ENCODE measurements around the gene ZMYND11. TPM values are rescaled to one million over a fixed set of nuclear protein-coding genes. Genes with fewer than 3 reads are reported as not detected.

Gene ZMYND11
- total and polyA plus RNA-seq, 9 of the 15 experiments (the other 6 are each of a cell fraction or from before 2014, with no cell fraction given), result 2.7 to 13.8 (median 8.8) TPM

DNA sequence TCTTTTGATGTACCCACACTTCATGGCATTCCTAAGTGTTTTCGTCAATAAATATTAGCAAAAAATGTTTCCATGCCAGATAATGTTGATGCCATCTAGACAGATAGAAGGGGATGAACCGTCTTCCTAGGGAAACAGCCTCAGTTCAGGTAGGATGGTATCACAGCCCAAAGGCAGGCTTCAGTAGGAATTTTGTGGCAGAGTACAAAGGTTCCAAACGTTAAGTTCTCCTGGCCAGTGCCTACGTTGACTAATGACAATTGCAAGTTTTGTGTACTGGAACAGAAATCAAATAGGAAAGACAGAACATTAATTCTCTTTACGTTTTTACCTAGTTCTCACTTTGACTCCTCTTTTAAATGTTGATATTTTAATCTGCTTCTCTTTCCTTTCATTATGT, 75.0 kb downstream of the ZMYND11 start:
- H3K9me1 ChIP-seq (ENCODE audit: control insufficient read depth, insufficient read depth, low read length), result no peaks in the 10 kb centered on the region
- 36% methylated on average over 5 of the region's 5 CpGs for WGBS (ENCODE audit: insufficient coverage, low coverage, missing lambda C conversion rate)
- no peak for ATAC-seq
- H3K4me1 ChIP-seq (replicated peaks in 1 of 2; ENCODE audit: control insufficient read depth in 2 of 2, insufficient read depth in 2 of 2, low read length in 2 of 2), result no peaks in the 10 kb centered on the region
- no peak overlapping the region for H3K4me3 ChIP-seq
- no peaks in the 10 kb centered on the region for H4K20me1 ChIP-seq (replicated peaks; ENCODE audit: control insufficient read depth, insufficient read depth, low read length)
- H2AFZ ChIP-seq (ENCODE audit: low read depth, low read length), result no peak overlapping the region
- H3K4me2 ChIP-seq (ENCODE audit: insufficient read depth, low read length), result no peak overlapping the region
- intact Hi-C loops (cut with micrococcal nuclease) (no loop called here), in situ Hi-C loops (cut with MboI) (no loop called here)
- no peaks in the 10 kb centered on the region for H3K27me3 ChIP-seq (ENCODE audit: control insufficient read depth in 2 of 2, insufficient read depth in 2 of 2, low read length in 2 of 2)
- no peaks in the 10 kb centered on the region for H3K36me3 ChIP-seq (ENCODE audit: control insufficient read depth, insufficient read depth, low read length)
- no peaks in the 10 kb centered on the region; the same call in 1 of the 2 replicates for H3K9me3 ChIP-seq (replicated peaks; ENCODE audit: control insufficient read depth, insufficient read depth, low read depth, low read length)
- BruUV-seq (replicated peaks), result no TSS peak
- no peak overlapping the region for H3K27ac ChIP-seq (ENCODE audit: extremely low read depth, low read depth, low read length)
- DNase-seq (ENCODE audit: extremely low read depth in 1 of 4, low spot score in 3 of 4), result no peak
- no peak overlapping the region for H3K9ac ChIP-seq (ENCODE audit: insufficient read depth in 1 of 2, low read depth in 2 of 2, low read length in 2 of 2)
- CTCF ChIA-PET (ENCODE audit: low intra/inter-chr PET ratio), result no interaction called here
- FAIRE-seq, result no peak
- POLR2A ChIA-PET, result no interaction called here
- H3K79me2 ChIP-seq (ENCODE audit: control insufficient read depth, insufficient read depth, low read length), result no peaks in the 10 kb centered on the region
- no peak for TF ChIP-seq FOS (IDR thresholded peaks at IDR 0.05; ENCODE audit: extremely low read depth, insufficient read length)
- no peak for TF ChIP-seq NR3C1 (CRISPR knock-in tag; IDR thresholded peaks at IDR 0.05)
- TF ChIP-seq PHB (CRISPR knock-in tag; IDR thresholded peaks at IDR 0.05), result no peak
- no peak for TF ChIP-seq ZBTB17 (CRISPR knock-in tag; IDR thresholded peaks at IDR 0.05)
- no peak for TF ChIP-seq FOXJ2 (tag; IDR thresholded peaks at IDR 0.05)
- TF ChIP-seq NONO (IDR thresholded peaks at IDR 0.05; ENCODE audit: low read depth in 2 of 2, low read length in 1 of 2), result no peak
- TF ChIP-seq RBFOX2 (IDR thresholded peaks at IDR 0.05; ENCODE audit: low read depth, low read length), result no peak
- TF ChIP-seq CREM (IDR thresholded peaks at IDR 0.05; ENCODE audit: low read depth), result no peak
- no peak for TF ChIP-seq TEAD4 (IDR thresholded peaks at IDR 0.05; ENCODE audit: low read length)
- TF ChIP-seq TEAD4 (CRISPR knock-in tag; IDR thresholded peaks at IDR 0.05; ENCODE audit: borderline replicate concordance), result no peak
- no peak for TF ChIP-seq ZNF12 (CRISPR knock-in tag; IDR thresholded peaks at IDR 0.05)
- TF ChIP-seq SMARCB1 (IDR thresholded peaks at IDR 0.05; ENCODE audit: insufficient read length, low read depth), result no peak
- no peak for TF ChIP-seq CC2D1A (IDR thresholded peaks at IDR 0.05)
- no peak for TF ChIP-seq PRMT5 (CRISPR knock-in tag; IDR thresholded peaks at IDR 0.05)
- no peak for TF ChIP-seq EP400 (IDR thresholded peaks at IDR 0.05)
- TF ChIP-seq, protein P1, sequence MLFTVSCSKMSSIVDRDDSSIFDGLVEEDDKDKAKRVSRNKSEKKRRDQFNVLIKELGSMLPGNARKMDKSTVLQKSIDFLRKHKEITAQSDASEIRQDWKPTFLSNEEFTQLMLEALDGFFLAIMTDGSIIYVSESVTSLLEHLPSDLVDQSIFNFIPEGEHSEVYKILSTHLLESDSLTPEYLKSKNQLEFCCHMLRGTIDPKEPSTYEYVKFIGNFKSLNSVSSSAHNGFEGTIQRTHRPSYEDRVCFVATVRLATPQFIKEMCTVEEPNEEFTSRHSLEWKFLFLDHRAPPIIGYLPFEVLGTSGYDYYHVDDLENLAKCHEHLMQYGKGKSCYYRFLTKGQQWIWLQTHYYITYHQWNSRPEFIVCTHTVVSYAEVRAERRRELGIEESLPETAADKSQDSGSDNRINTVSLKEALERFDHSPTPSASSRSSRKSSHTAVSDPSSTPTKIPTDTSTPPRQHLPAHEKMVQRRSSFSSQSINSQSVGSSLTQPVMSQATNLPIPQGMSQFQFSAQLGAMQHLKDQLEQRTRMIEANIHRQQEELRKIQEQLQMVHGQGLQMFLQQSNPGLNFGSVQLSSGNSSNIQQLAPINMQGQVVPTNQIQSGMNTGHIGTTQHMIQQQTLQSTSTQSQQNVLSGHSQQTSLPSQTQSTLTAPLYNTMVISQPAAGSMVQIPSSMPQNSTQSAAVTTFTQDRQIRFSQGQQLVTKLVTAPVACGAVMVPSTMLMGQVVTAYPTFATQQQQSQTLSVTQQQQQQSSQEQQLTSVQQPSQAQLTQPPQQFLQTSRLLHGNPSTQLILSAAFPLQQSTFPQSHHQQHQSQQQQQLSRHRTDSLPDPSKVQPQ (CRISPR knock-in tag; IDR thresholded peaks at IDR 0.05; ENCODE audit: borderline replicate concordance), result no peak
- TF ChIP-seq, protein P2, sequence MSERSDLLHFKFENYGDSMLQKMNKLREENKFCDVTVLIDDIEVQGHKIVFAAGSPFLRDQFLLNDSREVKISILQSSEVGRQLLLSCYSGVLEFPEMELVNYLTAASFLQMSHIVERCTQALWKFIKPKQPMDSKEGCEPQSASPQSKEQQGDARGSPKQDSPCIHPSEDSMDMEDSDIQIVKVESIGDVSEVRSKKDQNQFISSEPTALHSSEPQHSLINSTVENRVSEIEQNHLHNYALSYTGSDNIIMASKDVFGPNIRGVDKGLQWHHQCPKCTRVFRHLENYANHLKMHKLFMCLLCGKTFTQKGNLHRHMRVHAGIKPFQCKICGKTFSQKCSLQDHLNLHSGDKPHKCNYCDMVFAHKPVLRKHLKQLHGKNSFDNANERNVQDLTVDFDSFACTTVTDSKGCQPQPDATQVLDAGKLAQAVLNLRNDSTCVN (CRISPR knock-in tag; IDR thresholded peaks at IDR 0.05), result no peak
- TF ChIP-seq ZNF224 (CRISPR knock-in tag; IDR thresholded peaks at IDR 0.05), result no peak
- TF ChIP-seq, protein P3, sequence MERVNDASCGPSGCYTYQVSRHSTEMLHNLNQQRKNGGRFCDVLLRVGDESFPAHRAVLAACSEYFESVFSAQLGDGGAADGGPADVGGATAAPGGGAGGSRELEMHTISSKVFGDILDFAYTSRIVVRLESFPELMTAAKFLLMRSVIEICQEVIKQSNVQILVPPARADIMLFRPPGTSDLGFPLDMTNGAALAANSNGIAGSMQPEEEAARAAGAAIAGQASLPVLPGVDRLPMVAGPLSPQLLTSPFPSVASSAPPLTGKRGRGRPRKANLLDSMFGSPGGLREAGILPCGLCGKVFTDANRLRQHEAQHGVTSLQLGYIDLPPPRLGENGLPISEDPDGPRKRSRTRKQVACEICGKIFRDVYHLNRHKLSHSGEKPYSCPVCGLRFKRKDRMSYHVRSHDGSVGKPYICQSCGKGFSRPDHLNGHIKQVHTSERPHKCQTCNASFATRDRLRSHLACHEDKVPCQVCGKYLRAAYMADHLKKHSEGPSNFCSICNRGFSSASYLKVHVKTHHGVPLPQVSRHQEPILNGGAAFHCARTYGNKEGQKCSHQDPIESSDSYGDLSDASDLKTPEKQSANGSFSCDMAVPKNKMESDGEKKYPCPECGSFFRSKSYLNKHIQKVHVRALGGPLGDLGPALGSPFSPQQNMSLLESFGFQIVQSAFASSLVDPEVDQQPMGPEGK (CRISPR knock-in tag; IDR thresholded peaks at IDR 0.05; ENCODE audit: borderline replicate concordance), result no peak
- no peak for TF ChIP-seq JUN (IDR thresholded peaks at IDR 0.05; ENCODE audit: borderline replicate concordance, low read depth, low read length)
- no peak for TF ChIP-seq JUN (CRISPR knock-in tag; IDR thresholded peaks at IDR 0.05; ENCODE audit: borderline replicate concordance)

Measured in K562 (cell line).